ENCODE data around the gene CCDC12. TPM values are rescaled to one million over a fixed set of nuclear protein-coding genes. Genes with fewer than 3 reads are reported as not detected.

Gene CCDC12
- total and polyA plus RNA-seq, 2 of the 13 experiments (the other 11 are each of a cell fraction or from before 2014, with no cell fraction given), result 30.1 to 49.5 TPM

DNA sequence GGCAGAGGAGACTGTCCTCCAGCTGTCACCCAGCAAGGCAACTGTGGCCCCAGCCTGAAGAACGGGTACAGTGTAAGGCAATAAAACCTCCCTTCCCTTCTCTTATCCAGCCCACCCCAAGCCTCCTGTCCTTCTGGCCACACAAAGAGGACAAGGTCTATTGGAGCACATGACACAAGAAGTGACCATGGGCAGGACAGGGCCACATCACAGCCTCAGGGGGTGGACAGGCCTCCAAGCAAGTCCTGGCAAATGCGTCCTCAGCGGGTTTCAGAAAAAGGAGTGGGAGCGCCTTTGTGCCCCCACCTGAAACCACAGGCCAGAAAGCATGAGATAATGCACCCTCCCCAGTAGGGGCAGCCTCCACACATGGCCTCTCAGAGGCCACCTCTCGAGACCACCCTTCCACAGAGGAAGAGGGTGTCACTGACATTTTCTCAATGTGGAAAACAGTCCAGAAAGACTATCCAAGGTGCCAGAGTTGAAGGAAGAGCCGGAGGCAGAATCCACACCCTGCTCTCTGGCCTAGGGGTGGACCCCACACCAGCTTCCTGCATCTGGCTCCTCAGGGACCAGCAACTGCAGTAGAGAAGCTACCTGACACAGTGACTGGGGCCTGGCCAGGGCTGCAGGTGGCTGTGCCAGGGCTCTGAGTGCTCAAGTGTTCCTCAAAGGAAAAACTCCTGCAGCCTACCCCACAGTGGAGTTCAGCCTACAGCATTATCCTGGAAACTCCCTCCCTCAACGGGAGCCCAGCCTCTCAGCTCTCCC, 43.9 kb downstream of the CCDC12 start:
- in situ Hi-C loops (cut with HindIII; ENCODE audit: extremely low pct_ligation_motif_present, low pct_unique_long_range_greater_than_20kb), result loop anchor here (5.0 kb wide), 1 partner anchor 50 kb away; no protein-coding TSS in a partner anchor
- FAIRE-seq (no peak), ATAC-seq (no peak), DNase-seq (ENCODE audit: low spot score) (no peak)
- H3K4me2 ChIP-seq (ENCODE audit: low read depth, low read length), result peak overlapping the region; percentile 12
- no peak for TF ChIP-seq PHB2 (IDR thresholded peaks at IDR 0.05; ENCODE audit: partially characterized antibody)
- no peak for TF ChIP-seq KAT8 (CRISPR knock-in tag; IDR thresholded peaks at IDR 0.05)
- TF ChIP-seq, protein P1, sequence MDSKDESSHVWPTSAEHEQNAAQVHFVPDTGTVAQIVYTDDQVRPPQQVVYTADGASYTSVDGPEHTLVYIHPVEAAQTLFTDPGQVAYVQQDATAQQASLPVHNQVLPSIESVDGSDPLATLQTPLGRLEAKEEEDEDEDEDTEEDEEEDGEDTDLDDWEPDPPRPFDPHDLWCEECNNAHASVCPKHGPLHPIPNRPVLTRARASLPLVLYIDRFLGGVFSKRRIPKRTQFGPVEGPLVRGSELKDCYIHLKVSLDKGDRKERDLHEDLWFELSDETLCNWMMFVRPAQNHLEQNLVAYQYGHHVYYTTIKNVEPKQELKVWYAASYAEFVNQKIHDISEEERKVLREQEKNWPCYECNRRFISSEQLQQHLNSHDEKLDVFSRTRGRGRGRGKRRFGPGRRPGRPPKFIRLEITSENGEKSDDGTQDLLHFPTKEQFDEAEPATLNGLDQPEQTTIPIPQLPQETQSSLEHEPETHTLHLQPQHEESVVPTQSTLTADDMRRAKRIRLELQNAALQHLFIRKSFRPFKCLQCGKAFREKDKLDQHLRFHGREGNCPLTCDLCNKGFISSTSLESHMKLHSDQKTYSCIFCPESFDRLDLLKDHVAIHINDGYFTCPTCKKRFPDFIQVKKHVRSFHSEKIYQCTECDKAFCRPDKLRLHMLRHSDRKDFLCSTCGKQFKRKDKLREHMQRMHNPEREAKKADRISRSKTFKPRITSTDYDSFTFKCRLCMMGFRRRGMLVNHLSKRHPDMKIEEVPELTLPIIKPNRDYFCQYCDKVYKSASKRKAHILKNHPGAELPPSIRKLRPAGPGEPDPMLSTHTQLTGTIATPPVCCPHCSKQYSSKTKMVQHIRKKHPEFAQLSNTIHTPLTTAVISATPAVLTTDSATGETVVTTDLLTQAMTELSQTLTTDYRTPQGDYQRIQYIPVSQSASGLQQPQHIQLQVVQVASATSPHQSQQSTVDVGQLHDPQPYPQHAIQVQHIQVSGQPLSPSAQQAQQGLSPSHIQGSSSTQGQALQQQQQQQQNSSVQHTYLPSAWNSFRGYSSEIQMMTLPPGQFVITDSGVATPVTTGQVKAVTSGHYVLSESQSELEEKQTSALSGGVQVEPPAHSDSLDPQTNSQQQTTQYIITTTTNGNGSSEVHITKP (CRISPR knock-in tag; IDR thresholded peaks at IDR 0.05; ENCODE audit: low read depth), result no peak
- TF ChIP-seq, protein P2, sequence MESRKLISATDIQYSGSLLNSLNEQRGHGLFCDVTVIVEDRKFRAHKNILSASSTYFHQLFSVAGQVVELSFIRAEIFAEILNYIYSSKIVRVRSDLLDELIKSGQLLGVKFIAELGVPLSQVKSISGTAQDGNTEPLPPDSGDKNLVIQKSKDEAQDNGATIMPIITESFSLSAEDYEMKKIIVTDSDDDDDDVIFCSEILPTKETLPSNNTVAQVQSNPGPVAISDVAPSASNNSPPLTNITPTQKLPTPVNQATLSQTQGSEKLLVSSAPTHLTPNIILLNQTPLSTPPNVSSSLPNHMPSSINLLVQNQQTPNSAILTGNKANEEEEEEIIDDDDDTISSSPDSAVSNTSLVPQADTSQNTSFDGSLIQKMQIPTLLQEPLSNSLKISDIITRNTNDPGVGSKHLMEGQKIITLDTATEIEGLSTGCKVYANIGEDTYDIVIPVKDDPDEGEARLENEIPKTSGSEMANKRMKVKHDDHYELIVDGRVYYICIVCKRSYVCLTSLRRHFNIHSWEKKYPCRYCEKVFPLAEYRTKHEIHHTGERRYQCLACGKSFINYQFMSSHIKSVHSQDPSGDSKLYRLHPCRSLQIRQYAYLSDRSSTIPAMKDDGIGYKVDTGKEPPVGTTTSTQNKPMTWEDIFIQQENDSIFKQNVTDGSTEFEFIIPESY (CRISPR knock-in tag; IDR thresholded peaks at IDR 0.05), result peak; percentile 50; the same call in 1 of the 2 replicates
- TF ChIP-seq, protein P3, sequence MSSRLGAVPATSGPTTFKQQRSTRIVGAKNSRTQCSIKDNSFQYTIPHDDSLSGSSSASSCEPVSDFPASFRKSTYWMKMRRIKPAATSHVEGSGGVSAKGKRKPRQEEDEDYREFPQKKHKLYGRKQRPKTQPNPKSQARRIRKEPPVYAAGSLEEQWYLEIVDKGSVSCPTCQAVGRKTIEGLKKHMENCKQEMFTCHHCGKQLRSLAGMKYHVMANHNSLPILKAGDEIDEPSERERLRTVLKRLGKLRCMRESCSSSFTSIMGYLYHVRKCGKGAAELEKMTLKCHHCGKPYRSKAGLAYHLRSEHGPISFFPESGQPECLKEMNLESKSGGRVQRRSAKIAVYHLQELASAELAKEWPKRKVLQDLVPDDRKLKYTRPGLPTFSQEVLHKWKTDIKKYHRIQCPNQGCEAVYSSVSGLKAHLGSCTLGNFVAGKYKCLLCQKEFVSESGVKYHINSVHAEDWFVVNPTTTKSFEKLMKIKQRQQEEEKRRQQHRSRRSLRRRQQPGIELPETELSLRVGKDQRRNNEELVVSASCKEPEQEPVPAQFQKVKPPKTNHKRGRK (CRISPR knock-in tag; IDR thresholded peaks at IDR 0.05), result no peak
- no peak overlapping the region; a peak in 1 of 6 replicates for H3K4me3 ChIP-seq (replicated peaks in 1 of 3; ENCODE audit: insufficient read depth in 1 of 3, low read depth in 2 of 3, low read length in 3 of 3)
- BruUV-seq (replicated peaks), result no TSS peak
- POLR2A ChIA-PET, result interaction anchor here (1.3 to 2.1 kb wide), 4 partner anchors 15 to 47 kb away, joined by 5 to 6 read pairs (median 6); partner anchors contain the start of genes CCDC12 and NBEAL2
- H3K9me3 ChIP-seq (ENCODE audit: low read length), result no peaks in the 10 kb centered on the region
- no peaks in the 10 kb centered on the region for H3K27me3 ChIP-seq (ENCODE audit: control insufficient read depth in 1 of 2, insufficient read depth in 2 of 2, low read length in 2 of 2)
- no peak overlapping the region for H3K9ac ChIP-seq (ENCODE audit: insufficient read depth, low read depth, low read length)
- no peak overlapping the region for H2AFZ ChIP-seq (ENCODE audit: low read length)
- H3K27ac ChIP-seq (ENCODE audit: extremely low read length, insufficient read depth, low read length), result peak overlapping the region; percentile 52
- peaks cover 12 to 49% of the 10 kb centered on the region in 2 experiments for H3K36me3 ChIP-seq (replicated peaks in 1 of 2; ENCODE audit: control insufficient read depth in 1 of 2, insufficient read depth in 2 of 2, low read length in 2 of 2)
- H3K79me2 ChIP-seq (ENCODE audit: insufficient read depth, low read length), result peaks cover 64% of the 10 kb centered on the region
- peaks cover 32% of the 10 kb centered on the region for H4K20me1 ChIP-seq (ENCODE audit: insufficient read depth, low read length)
- CTCF ChIA-PET (ENCODE audit: low intra/inter-chr PET ratio, low total read pairs), result no interaction called here
- WGBS (ENCODE audit: low lambda C conversion rate), result 91% methylated on average over 6 of the region's 7 CpGs
- H3K4me1 ChIP-seq (ENCODE audit: insufficient read depth, low read length), result peaks cover 75% of the 10 kb centered on the region
- intact Hi-C loops (cut with micrococcal nuclease; ENCODE audit: unreplicated experiment), result no loop called here
